GM12878 (cell line): ENCODE data around the gene LY6G6D. TPM values are rescaled to one million over a fixed set of nuclear protein-coding genes. Genes with fewer than 3 reads are reported as not detected.

Experiments
- ATAC-seq: fragments of 200-7000 bp; cut with Tn5 transposase; 3 replicates; pipeline ENCODE4 v1.9.1; 2020; ENCODE audit warnings: mild to moderate bottlenecking, moderate library complexity
- BruUV-seq: library from RNA; stranded (reverse); fragments of 400-500 nt; replicated peaks from 2 replicates; lab custom pipeline; 2021; lab: Mats Ljungman, UMichigan
- CTCF ChIA-PET: fragments of 300-600 bp; sonication (Branson Sonifier 250); formaldehyde crosslinking; extraction: SDS; loops from one replicate; lab custom pipeline; 2021; ENCODE audit warnings: inconsistent platforms; lab: Yijun Ruan, JAX
- POLR2A ChIA-PET: fragments of 350-600 bp; formaldehyde crosslinking; extraction: SDS; loops from one replicate; lab custom pipeline; 2021; ENCODE audit warnings: inconsistent platforms; lab: Charles Lee
- RAD21 ChIA-PET: fragments of 300-600 bp; sonication (Branson Sonifier 250); formaldehyde crosslinking; loops from one replicate; lab custom pipeline; 2023; ENCODE audit warnings: antibody characterized with exemption; ENCODE audit not compliant: unreplicated experiment; lab: Charles Lee
- SMC1A ChIA-PET: fragments of 300-600 bp; sonication (Branson Sonifier 250); formaldehyde crosslinking; loops from one replicate; lab custom pipeline; 2023; ENCODE audit not compliant: unreplicated experiment, uncharacterized antibody; lab: Charles Lee
- DNase-seq: peaks from one replicate; pipeline ENCODE4 v3.0.0-alpha.2; 2011; ENCODE audit warnings: low read depth, low spot score
- FAIRE-seq: peaks from 3 replicates; lab custom pipeline; 2011; peaks lifted over from hg19 to GRCh38; lab: Jason Lieb, UNC
- H2AFZ ChIP-seq: 2 replicates; pipeline ENCODE4 v1.6.0; 2011; ENCODE audit warnings: low read depth, low read length, control low read depth; ENCODE audit not compliant: control insufficient read depth
- H3K27ac ChIP-seq: 2 replicates; pipeline ENCODE4 v1.5.1; 2011; ENCODE audit warnings: control low read depth; ENCODE audit not compliant: control insufficient read depth, insufficient read depth
- H3K27me3 ChIP-seq, 2 experiments: replicated peaks in 1 of 2; 2 replicates each; pipeline versions ENCODE4 v1.6.0 to v1.6.1; 2011; ENCODE audit warnings: low read length in 1 of 2; ENCODE audit not compliant: control insufficient read depth in 2 of 2, insufficient read depth in 2 of 2
- H3K36me3 ChIP-seq, 2 experiments: 2 replicates each; pipeline ENCODE4 v1.5.1; 2011; ENCODE audit warnings: low read length in 1 of 2; ENCODE audit not compliant: control insufficient read depth in 2 of 2, insufficient read depth in 2 of 2
- H3K4me1 ChIP-seq: 2 replicates; pipeline ENCODE4 v1.6.1; 2011; ENCODE audit warnings: mild to moderate bottlenecking, low read length, moderate library complexity, mixed read lengths; ENCODE audit not compliant: control insufficient read depth, insufficient read depth
- H3K4me2 ChIP-seq: 2 replicates; pipeline ENCODE4 v1.6.0; 2011; ENCODE audit warnings: control low read depth; ENCODE audit not compliant: control insufficient read depth, insufficient read depth
- H3K4me3 ChIP-seq: fragments of 200-600 bp; sonication (generic); 2 replicates; pipeline ENCODE4 v1.5.1; 2016
- H3K79me2 ChIP-seq: 2 replicates; pipeline ENCODE4 v1.6.0; 2011; ENCODE audit warnings: low read length; ENCODE audit not compliant: control insufficient read depth, insufficient read depth
- H3K9ac ChIP-seq: 2 replicates; pipeline ENCODE4 v1.8.0; 2011; ENCODE audit warnings: low read length, control low read depth, mixed read lengths; ENCODE audit not compliant: control insufficient read depth, insufficient read depth
- H3K9me3 ChIP-seq: replicated peaks from 3 replicates; pipeline ENCODE4 v1.5.1; 2011; ENCODE audit warnings: mild to moderate bottlenecking, low read length; ENCODE audit not compliant: control insufficient read depth, insufficient read depth
- H4K20me1 ChIP-seq: 2 replicates; pipeline ENCODE4 v1.6.0; 2011; ENCODE audit not compliant: control insufficient read depth, insufficient read depth
- ATF7 ChIP-seq: fragments of 450-650 bp; IDR thresholded peaks from 2 replicates; pipeline ENCODE4 v1.6.1; 2016; ENCODE audit warnings: low read depth, mild to moderate bottlenecking
- CBX3 ChIP-seq: fragments of 200-600 bp; sonication (generic); IDR thresholded peaks from 2 replicates; pipeline ENCODE4 v1.6.1; 2016; ENCODE audit warnings: low read depth, borderline replicate concordance
- EED ChIP-seq: sonication (generic); IDR thresholded peaks from 2 replicates; pipeline ENCODE4 v1.6.1; 2016; ENCODE audit warnings: antibody characterized with exemption, low read depth
- ESRRA ChIP-seq: IDR thresholded peaks from 2 replicates; pipeline ENCODE4 v1.6.1; 2012; ENCODE audit warnings: mild to moderate bottlenecking, low read length, improper control_type of control experiment
- FOS ChIP-seq: IDR thresholded peaks from 3 replicates; pipeline ENCODE4 v1.6.1; 2011; ENCODE audit warnings: borderline replicate concordance; ENCODE audit not compliant: insufficient read length; ENCODE audit errors: extremely low read depth
- FOXK2 ChIP-seq: fragments of 450-650 bp; IDR thresholded peaks from 2 replicates; pipeline ENCODE4 v1.6.1; 2017; ENCODE audit warnings: mild to moderate bottlenecking, moderate library complexity
- HDGF ChIP-seq: fragments of 450-650 bp; IDR thresholded peaks from 2 replicates; pipeline ENCODE4 v1.6.1; 2016; ENCODE audit warnings: antibody characterized with exemption
- JUND ChIP-seq: IDR thresholded peaks from 2 replicates; pipeline ENCODE4 v1.6.1; 2012; ENCODE audit warnings: low read depth, mild to moderate bottlenecking, low read length, improper control_type of control experiment, moderate library complexity
- NR2C1 ChIP-seq: fragments of 450-650 bp; IDR thresholded peaks from 2 replicates; pipeline ENCODE4 v1.6.1; 2017; ENCODE audit warnings: antibody characterized with exemption, mild to moderate bottlenecking, moderate library complexity
- PML ChIP-seq: IDR thresholded peaks from 2 replicates; pipeline ENCODE4 v1.6.1; 2012; ENCODE audit warnings: low read length, inconsistent platforms
- RCOR1 ChIP-seq: conservative IDR thresholded peaks from 2 replicates; pipeline ENCODE4 v1.6.1; 2012; ENCODE audit warnings: low read depth, low read length, improper control_type of control experiment
- SMAD5 ChIP-seq: IDR thresholded peaks from 2 replicates; pipeline ENCODE4 v1.6.1; 2016; ENCODE audit warnings: antibody characterized with exemption, low read depth
- WGBS: methylation state at CpG from one replicate; pipeline ENCODE4 v1.1.6; 2016; ENCODE audit warnings: low lambda C conversion rate; ENCODE audit not compliant: insufficient replicate concordance, insufficient coverage; ENCODE audit errors: missing lambda C conversion rate; 5-methylcytosine and 5-hydroxymethylcytosine counted together
- in situ Hi-C: fragments of 300-500 bp; cut with MboI; formaldehyde crosslinking; loops from 9 replicates; pipeline ENCODE4 v1.14.3; 2018; ENCODE audit warnings: mixed read lengths
- intact Hi-C: fragments of 100-400 bp; cut with micrococcal nuclease; formaldehyde crosslinking; loops from one replicate; pipeline ENCODE4 v1.14.2; 2022; ENCODE audit not compliant: unreplicated experiment
- polyA plus RNA-seq, 11 experiments: library from polyadenylated mRNA; depleted of rRNA in 4 of 11; unstranded in 6 of 11; stranded (reverse) in 5 of 11; fragments of >200 nt; fragmentation: Nextera tagmentation in 4 of 11; fragmentation: Illumina TruSeq in 1 of 11; extraction: Ambion mirVana in 4 of 11; extraction: Trizol in 1 of 11; gene quantifications; 1 replicate in 1 of 11; 2 replicates in 10 of 11; pipeline versions ENCODE4 v1.2.1 to v1.2.3, GENCODE V29; 2011 to 2016; ENCODE audit warnings: inconsistent platforms in 2 of 11, missing spikeins in 2 of 11, low read depth in 1 of 11
- total RNA-seq, 4 experiments: library from RNA; depleted of rRNA in 3 of 4; stranded (reverse); fragments of >200 nt in 3 of 4; fragmentation: Illumina TruSeq in 1 of 4; extraction: Trizol in 1 of 4; gene quantifications; 2 replicates each; pipeline versions ENCODE4 v1.2.1 to v1.2.3, GENCODE V29; 2013 to 2021
- TF ChIP-seq, protein P1 (sequence below): IDR thresholded peaks from 2 replicates; pipeline ENCODE4 v1.6.1; 2011; ENCODE audit warnings: borderline replicate concordance, low read depth, mild to moderate bottlenecking, moderate library complexity, low read length; ENCODE audit not compliant: insufficient read depth, poor library complexity, severe bottlenecking
- TF ChIP-seq, protein P2 (sequence below): fragments of 450-650 bp; IDR thresholded peaks from 2 replicates; pipeline ENCODE4 v1.6.1; 2017; ENCODE audit warnings: mild to moderate bottlenecking, low read depth, inconsistent platforms; ENCODE audit not compliant: poor library complexity, severe bottlenecking
- TF ChIP-seq, protein P3 (sequence below): fragments of 450-650 bp; IDR thresholded peaks from 2 replicates; pipeline ENCODE4 v1.6.1; 2017; ENCODE audit warnings: borderline replicate concordance
- TF ChIP-seq, protein P4 (sequence below): IDR thresholded peaks from 2 replicates; pipeline ENCODE4 v1.6.1; 2011; ENCODE audit warnings: low read depth, mild to moderate bottlenecking, low read length, moderate library complexity, borderline replicate concordance; ENCODE audit errors: extremely low read depth

The LY6G6D gene
- total and polyA plus RNA-seq, 10 of the 15 experiments (the other 5 are each of a cell fraction or from before 2014, with no cell fraction given) = not detected

DNA sequence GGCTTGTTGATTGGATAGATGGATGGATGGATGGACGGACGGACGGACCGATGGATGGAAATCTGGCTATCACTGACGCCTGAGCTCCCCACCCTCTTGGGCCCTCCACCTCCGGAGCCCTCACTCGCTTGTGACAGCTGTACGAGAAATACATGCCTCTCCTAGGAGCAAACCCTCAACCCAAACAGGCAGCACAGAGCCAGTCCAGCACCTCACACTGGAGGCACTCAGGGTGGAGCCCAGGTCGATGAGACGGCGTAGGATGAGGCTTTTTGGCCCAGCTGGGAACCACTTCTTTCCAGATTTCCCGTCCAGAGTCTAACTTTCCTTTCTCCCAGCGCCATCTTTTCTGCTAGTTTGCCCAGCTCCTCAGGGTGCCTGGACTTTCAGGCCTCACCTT is 31.6 kb upstream of the LY6G6D start (continued):
- no peak for TF ChIP-seq SMAD5

DNA sequence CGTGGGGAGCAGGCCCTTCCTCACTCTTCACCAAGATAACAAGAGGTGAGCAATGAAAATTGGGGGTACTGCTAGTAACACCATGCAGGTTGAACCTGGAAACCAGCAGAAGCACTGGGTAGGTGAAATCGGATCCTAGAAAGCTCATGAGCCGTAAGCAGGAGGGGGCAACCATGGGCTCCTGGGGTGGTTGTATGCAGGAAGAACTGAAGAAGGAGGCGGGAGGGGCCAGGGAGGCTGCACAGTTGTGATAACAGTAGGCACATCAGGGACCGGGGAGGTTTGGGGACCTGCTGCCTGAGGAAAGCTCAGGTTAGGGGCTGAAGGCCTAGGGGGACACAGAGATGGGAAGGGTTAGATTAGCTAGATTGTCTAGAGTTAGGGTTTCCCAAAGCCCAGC is 28.7 kb upstream of the LY6G6D start:
- Histone ChIP-seq H3K9me3 (no peaks in the 10 kb centered on the region), H3K4me3 (no peak overlapping the region), H3K9ac (no peak overlapping the region), H3K27ac (no peak overlapping the region), H3K79me2 (no peaks in the 10 kb centered on the region), H3K36me3 (peaks cover 7 to 30% of the 10 kb centered on the region in 2 experiments; a peak in 3 of 4 replicates), H4K20me1 (no peaks in the 10 kb centered on the region), H2AFZ (no peak overlapping the region), H3K4me2 (no peak overlapping the region), H3K4me1 (no peaks in the 10 kb centered on the region), H3K27me3 (no peaks in the 10 kb centered on the region)
- ChIA-PET POLR2A (no interaction called here), SMC1A (interaction anchor here (1.0 to 1.2 kb wide), 2 partner anchors 33 to 232 kb away, joined by 3 read pairs; no protein-coding TSS in a partner anchor), RAD21 (no interaction called here), CTCF (interaction anchor here (0.8 to 1.2 kb wide), 3 partner anchors 9 to 83 kb away, joined by 3 to 4 read pairs (median 3); no protein-coding TSS in a partner anchor)
- DNase-seq (no peak), FAIRE-seq (no peak), ATAC-seq (no peak)
- intact Hi-C loops = no loop called here
- no TSS peak for BruUV-seq
- in situ Hi-C loops = no loop called here
- 96% methylated on average over 5 of the region's 5 CpGs for WGBS
- TF ChIP-seq ESRRA (no peak), FOXK2 (no peak), FOS (no peak), NR2C1 (no peak), CBX3 (no peak), EED (no peak), RCOR1 (no peak), HDGF (no peak), PML (no peak), JUND (no peak), ATF7 (no peak)
- TF ChIP-seq, protein P1, sequence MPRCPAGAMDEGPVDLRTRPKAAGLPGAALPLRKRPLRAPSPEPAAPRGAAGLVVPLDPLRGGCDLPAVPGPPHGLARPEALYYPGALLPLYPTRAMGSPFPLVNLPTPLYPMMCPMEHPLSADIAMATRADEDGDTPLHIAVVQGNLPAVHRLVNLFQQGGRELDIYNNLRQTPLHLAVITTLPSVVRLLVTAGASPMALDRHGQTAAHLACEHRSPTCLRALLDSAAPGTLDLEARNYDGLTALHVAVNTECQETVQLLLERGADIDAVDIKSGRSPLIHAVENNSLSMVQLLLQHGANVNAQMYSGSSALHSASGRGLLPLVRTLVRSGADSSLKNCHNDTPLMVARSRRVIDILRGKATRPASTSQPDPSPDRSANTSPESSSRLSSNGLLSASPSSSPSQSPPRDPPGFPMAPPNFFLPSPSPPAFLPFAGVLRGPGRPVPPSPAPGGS = no peak
- TF ChIP-seq, protein P2, sequence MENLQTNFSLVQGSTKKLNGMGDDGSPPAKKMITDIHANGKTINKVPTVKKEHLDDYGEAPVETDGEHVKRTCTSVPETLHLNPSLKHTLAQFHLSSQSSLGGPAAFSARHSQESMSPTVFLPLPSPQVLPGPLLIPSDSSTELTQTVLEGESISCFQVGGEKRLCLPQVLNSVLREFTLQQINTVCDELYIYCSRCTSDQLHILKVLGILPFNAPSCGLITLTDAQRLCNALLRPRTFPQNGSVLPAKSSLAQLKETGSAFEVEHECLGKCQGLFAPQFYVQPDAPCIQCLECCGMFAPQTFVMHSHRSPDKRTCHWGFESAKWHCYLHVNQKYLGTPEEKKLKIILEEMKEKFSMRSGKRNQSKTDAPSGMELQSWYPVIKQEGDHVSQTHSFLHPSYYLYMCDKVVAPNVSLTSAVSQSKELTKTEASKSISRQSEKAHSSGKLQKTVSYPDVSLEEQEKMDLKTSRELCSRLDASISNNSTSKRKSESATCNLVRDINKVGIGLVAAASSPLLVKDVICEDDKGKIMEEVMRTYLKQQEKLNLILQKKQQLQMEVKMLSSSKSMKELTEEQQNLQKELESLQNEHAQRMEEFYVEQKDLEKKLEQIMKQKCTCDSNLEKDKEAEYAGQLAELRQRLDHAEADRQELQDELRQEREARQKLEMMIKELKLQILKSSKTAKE = no peak
- TF ChIP-seq, protein P3, sequence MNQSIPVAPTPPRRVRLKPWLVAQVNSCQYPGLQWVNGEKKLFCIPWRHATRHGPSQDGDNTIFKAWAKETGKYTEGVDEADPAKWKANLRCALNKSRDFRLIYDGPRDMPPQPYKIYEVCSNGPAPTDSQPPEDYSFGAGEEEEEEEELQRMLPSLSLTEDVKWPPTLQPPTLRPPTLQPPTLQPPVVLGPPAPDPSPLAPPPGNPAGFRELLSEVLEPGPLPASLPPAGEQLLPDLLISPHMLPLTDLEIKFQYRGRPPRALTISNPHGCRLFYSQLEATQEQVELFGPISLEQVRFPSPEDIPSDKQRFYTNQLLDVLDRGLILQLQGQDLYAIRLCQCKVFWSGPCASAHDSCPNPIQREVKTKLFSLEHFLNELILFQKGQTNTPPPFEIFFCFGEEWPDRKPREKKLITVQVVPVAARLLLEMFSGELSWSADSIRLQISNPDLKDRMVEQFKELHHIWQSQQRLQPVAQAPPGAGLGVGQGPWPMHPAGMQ = no peak
- TF ChIP-seq, protein P4, sequence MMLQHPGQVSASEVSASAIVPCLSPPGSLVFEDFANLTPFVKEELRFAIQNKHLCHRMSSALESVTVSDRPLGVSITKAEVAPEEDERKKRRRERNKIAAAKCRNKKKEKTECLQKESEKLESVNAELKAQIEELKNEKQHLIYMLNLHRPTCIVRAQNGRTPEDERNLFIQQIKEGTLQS = no peak
